GM19240 (cell line): ENCODE data around the gene AHSG.
A peak's percentile ranks its signal among the peaks of the same experiment; 100 is the strongest.
"Not testable (repeated sequence)": the region's sequence is repeated elsewhere in the genome, so short reads cannot be mapped to it uniquely, and the experiment has no call there.

Experiments used
- DNase-seq: peaks from one replicate; pipeline ENCODE4 v3.0.0; 2011; ENCODE audit warnings: low spot score; ENCODE audit not compliant: insufficient read length

The AHSG gene, protein sequence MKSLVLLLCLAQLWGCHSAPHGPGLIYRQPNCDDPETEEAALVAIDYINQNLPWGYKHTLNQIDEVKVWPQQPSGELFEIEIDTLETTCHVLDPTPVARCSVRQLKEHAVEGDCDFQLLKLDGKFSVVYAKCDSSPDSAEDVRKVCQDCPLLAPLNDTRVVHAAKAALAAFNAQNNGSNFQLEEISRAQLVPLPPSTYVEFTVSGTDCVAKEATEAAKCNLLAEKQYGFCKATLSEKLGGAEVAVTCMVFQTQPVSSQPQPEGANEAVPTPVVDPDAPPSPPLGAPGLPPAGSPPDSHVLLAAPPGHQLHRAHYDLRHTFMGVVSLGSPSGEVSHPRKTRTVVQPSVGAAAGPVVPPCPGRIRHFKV

DNA sequence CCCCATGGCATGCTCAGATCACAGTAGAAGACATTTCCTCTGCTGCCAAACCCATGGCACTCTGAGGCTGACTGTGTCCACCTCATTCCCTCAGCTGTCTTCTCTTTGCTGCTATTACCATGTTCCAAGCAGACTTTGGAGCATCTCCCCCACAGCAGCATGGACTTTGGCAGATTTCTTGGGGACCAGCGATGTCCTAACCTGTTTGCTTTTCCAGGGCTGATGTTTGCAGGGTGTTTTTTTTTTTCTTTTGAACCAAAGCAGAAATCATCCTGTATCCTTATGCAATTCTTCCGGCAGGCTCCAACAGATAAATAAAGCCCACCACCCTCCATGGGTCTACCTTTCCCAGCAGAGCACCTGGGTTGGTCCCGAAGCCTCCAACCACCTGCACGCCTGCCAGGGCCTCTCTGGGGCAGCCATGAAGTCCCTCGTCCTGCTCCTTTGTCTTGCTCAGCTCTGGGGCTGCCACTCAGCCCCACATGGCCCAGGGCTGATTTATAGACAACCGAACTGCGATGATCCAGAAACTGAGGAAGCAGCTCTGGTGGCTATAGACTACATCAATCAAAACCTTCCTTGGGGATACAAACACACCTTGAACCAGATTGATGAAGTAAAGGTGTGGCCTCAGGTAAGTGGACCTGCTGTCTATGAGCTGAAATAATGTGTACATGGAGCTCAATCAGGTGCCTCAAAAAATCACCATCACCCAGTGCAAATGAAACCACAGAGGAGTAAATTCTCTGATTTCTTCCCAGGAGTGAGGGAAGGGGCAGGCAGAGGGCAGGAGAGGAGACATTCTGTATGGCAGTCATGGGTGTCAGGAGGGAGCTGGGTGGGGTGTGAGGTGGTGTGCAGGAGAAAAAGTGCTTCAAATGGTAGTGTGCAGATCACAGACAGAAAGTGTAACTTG lies at the start of gene AHSG:
TSS of gene AHSG (plus strand) at position 340 of the 916 bp plus-strand sequence. CDS start at position 422, 82 bp downstream.
- no peak for DNase-seq

DNA sequence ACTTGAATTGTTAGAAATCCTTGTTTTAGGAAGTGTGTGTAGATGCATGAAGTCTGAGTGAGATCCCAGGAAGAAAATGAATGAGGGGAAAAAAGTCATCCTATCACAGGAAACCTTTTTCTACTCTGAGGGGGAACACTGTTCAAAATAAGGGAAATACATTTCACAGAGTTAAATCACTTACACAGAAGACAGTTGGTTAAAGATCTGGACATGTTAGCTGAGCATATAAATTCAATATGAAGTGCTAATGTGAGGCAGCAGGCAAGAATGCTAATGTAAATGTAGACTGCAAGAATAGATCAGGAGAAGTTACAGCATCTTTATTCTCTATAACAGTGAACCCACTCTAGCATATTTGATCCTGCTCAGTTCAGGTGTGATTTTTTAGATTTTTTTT lies 48.3 kb upstream of the AHSG start:
- DNase-seq = no peak

DNA sequence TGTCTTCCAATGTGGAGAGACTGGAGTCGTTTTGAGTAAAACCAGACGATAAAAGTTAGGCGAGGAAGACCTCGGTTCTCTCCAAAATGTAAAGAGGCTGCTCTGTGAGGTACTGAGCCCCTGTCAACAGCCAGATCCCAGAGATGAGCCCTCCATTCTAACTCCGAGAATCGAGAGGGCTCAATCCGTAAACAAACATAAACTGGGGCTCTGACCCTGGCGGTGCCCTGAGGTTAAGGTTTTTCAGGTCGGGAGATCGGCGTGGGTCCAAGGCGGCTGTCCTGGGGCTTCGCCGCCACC lies 46.1 kb upstream of the AHSG start:
- no peak for DNase-seq

DNA sequence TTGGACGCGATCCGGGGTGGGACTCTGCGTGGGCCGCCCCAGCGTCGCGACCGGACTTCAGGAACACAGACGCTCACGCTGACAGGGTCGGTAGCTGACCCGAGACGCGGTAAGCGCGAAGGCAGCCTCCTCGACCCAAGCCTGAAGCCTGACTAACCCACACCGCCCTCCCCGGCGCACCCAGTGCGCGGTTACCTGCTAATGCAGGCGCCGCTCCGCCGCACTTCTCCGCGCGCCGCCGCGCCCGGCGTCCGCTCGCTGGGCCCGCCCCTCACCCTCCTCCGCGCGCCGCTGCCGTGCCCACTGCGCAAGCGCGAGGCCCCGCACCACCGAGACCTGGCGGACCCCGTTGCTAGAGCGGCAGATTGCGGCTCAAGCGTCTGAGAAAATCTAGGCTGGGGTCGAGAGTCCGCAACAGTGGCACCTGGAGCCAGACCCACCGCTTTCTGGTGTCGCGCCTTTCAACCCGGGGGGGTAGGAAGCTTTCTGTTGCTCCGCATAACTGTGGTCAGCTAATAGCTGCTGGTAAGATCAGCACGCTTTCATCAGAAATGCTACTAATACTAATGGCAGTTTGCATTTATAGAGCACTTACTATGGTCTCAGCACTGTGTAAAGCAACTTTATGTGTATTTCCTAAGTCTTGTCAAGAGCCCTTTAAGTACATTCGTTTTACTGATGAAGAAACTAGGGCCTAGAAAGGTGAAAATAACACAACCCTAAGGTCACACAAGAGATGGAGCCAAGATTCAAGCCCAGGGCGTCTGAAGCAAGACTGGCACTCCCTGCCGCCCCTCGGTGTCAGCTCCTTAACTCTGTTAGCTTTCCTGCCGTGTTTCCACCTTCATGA lies 45.6 kb upstream of the AHSG start, which contains the start of gene TBCCD1:
TSS of gene TBCCD1 (minus strand) at position 268 of the 850 bp plus-strand sequence. CDS start 3,010 bp downstream, outside the sequence.
- DNase-seq = peak; percentile 53

DNA sequence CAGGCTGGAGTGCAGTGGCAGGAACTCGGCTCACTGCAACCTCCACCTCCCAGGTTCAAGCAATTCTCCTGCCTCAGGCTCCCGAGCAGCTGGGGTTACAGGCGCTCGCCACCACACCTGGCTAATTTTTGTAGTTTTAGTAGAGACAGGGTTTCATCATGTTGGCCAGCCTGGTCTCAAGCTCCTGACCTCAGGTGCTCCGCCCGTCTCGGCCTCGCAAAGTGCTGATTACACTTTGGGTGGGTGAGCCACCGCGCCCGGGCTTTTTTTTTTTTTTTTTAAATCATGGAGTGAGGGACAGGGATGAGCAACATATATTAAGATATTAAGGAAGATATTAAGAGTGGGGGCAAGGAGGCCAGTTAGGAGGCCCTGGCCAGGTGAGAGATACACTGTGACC lies 43.5 kb upstream of the AHSG start:
- DNase-seq = not testable (repeated sequence)

DNA sequence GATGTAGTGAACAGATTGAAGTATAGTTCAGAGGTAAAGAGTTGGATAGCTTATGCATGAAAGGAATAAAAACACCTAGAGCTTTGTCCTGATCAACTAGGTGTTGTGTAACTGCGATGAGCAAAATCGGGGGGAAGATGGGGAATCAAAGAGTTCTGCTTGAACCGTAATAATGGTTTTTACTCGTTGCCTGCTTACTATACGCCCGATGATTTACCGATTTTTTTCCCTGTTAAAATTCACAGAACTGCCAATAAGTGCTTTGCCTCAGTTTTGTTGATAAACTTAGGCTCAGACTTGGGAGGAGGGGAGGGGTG lies 43.1 kb upstream of the AHSG start:
- DNase-seq = no peak

DNA sequence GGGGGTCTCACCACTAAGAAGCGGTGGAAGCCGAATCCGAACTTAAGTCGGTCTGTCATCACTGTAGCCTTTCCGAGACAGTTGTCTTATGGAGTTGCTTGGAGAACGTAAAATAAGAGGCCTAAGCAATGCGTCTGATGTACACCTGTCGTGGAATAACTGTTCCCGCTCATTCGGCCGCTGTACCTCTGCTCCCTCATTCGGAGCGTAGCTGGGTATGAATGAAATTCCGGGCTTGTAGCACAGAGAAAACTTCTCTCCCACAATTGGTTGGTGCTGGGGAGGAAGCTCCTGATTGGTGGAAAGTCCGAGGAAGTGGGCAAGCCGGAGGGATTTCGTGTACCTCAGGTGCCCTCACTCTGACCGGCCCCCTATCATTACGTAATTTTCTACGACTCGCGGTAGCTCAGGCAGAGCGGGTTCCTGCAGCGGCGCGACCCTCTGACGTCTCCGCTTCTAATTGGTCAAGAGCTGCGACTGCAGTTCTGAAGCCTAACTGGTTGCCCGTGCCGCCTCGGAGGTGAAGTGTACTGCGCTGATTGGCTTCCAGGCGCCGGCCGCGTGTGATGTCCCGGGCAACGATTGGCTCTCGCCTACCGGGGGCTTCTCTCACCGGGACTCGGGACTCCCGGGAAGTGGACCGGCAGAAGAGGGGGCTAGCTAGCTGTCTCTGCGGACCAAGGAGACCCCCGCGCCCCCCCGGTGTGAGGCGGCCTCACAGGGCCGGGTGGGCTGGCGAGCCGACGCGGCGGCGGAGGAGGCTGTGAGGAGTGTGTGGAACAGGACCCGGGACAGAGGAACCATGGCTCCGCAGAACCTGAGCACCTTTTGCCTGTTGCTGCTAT lies 42.5 kb upstream of the AHSG start, which contains the start of gene DNAJB11:
TSS of gene DNAJB11 (plus strand) at position 625 of the 845 bp plus-strand sequence. CDS start at position 803, 178 bp downstream.
- peak; percentile 92 for DNase-seq

DNA sequence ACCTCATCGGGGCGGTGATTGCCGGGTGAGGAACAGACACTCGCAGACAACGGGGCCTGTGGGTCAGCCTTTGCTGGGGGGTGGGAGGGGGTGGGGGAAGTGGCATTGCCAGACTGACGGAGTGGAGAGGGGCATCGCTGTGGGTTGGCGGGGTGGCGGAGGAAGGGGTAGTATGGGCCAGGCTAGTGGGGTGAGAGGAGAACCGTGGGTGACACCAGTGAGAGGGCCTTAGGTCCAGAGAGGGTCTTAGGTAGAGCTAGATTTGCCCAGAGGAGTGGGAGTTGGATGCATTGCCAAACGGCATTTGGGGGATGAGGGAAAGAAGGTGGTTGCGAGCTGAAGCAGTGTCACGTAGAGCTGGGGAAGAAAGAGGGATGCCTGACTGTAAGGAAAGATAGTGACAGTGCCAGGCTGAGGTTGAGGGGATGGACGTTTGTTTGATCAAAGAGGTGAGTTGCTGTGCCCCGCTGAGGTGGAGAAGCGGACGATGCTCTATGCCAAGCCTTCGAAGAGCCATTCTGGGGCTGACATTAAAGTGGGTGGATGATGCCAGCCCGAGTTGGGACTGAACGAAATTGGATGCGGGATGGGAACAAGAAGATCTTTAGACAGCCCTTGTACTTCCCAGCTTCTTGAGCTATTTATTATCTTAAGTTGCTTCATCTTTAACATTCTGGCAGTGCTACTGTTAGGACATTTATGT lies 41.8 kb upstream of the AHSG start:
- DNase-seq = no peak

DNA sequence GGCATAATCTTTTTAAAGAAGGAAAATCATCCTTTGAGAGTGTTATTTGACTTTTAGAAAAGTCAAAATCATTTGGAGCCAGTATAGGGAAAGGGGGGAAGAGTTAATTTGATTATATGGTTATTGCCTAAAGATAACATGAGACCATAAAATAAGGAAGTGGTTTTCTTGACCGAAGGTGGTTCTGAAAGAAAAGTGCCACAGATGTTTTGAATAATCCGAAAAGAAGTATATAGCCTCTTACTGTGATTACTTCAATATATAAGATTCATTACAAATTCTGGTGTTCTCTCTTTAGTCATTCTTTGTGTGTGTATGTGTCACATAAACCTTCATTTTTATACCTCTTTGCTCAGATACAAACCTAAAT lies 41.2 kb upstream of the AHSG start:
- no peak for DNase-seq

DNA sequence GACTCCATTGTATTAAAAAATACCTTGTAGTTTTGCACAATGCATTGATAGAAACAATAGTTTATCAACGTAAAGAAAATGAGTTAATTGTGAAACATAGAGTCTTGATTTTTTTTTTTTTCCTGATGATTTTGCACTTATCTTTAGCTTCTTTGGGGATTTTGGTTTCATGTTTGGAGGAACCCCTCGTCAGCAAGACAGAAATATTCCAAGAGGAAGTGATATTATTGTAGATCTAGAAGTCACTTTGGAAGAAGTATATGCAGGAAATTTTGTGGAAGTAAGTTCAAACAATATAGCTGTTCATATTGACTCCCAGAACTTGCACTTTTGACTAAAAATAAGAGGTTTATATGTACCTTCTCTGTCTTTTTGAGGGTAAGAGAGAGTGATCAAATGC lies 35.3 kb upstream of the AHSG start:
- DNase-seq = no peak

DNA sequence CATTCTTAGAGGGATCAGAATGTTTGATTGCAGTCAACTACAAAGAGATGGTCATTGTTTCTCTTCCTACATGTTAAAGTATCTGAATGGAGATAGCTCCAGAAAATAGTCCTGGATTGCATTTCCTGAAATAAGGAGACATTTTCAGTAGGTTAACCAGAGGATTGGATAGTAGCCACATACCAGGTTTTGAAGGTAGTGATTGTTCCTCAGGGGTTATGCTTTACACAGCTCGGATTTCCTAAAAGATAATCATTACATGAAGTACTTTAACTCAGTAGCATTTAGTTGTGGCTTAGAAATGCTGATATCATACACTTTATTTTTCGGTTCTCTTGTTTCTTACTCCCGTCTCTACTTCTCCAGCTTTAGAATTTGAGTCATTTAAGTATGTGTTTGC lies 32.1 kb upstream of the AHSG start:
- DNase-seq = no peak

DNA sequence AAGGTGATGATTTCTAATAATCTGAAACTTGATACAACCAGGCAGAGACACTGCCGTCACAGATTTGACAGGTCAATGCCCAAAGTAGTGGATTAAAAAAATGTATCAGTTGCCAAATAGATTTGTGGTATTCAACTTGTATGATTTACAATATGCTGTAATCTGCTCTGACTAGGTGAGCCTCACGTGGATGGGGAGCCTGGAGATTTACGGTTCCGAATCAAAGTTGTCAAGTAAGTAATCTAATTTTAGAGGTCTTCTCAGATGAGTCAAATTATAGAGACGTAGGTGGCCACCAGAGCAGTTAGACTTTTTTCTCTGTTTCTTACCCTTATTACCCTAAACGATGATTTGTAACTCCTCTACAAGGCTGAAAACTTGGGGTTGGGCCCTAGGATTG lies 30.3 kb upstream of the AHSG start:
- DNase-seq = no peak

DNA sequence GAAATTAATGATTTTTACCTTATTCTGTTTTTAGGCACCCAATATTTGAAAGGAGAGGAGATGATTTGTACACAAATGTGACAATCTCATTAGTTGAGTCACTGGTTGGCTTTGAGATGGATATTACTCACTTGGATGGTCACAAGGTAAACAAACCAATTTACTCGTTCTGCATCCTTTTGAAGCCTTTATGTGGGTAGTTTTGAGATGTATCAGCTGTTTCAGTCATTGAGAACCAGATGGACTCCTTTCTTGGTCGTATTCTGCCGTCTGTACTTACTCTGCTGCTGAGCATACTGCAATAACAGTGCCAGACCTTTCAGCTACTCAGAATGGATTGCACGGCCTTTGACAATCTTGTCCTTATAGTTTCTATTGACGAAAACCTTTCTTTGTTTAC lies 29.0 kb upstream of the AHSG start:
- no peak for DNase-seq

DNA sequence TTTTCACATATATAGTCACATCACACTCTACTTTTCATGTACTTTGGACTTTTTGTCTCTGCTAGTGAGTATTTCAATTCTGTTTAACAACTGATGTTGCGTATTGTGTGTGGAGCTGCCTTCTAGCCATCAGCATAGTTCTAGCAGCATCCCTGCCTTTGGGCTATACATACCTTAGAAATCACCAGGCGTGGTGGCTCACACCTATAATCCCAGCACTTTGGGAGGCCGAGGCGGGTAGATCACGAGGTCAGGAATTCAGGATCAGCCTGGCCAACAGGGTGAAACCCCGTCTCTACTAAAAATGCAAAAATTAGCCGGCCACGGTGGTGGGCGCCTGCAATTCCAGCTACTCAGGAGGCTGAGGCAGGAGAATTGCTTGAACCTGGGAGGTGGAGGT lies 26.6 kb upstream of the AHSG start:
- not testable (repeated sequence) for DNase-seq

DNA sequence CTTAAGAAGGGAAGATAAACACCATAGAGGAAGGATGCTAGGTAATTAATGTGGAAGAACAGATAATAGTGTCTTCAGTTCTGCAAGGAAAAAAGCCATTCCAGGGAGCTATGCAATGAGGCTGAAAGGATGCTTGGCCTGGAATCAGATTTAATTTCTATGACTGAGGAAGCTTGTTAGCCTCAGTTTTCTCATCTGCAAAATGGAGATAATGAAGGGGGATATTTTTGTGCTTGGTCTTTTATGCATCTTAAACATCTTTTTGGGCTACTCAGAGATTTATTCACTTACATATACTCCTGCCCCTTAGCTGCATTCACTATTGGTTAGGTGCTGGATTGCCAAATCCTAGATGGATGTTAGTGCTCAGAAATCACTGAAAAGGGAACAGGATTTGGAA lies 25.7 kb upstream of the AHSG start:
- no peak for DNase-seq

DNA sequence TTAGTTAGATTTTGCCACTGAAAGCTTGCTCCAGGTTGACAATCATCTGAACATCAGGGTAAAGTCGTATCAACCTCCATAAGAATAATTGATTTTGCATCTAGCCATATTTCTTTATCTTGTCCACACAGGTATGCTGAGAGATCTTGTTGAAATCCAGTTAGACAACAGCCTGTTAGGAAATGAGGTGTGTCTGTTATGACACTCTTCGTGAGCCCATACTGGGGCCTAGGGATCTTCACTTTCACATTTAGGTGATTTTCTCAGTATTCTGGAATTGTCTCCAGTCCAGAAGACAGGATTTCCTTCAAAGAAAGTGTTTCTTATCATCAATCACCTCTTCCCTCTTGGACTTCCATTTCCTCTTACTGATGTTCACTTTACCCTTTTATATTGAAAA lies 24.2 kb upstream of the AHSG start:
- DNase-seq = no peak

DNA sequence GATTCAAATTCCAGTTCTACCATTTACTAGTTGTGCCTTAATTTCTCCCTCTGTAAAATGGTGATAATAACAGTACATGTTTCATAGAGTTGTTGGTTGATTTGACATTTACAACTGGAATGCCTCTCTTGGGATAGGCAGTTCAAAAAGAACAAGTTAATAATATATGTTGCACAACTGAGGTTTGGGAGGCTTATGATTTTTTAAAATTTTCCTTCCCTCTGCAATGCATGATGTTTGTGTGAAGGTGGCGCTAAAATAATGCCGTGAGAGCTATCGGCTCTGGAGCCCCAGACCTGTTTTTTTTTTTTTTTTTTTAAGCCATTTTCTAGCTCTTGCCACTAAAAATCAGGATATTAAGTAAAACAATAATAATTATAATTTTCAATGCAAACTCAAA lies 23.7 kb upstream of the AHSG start:
- no peak for DNase-seq

DNA sequence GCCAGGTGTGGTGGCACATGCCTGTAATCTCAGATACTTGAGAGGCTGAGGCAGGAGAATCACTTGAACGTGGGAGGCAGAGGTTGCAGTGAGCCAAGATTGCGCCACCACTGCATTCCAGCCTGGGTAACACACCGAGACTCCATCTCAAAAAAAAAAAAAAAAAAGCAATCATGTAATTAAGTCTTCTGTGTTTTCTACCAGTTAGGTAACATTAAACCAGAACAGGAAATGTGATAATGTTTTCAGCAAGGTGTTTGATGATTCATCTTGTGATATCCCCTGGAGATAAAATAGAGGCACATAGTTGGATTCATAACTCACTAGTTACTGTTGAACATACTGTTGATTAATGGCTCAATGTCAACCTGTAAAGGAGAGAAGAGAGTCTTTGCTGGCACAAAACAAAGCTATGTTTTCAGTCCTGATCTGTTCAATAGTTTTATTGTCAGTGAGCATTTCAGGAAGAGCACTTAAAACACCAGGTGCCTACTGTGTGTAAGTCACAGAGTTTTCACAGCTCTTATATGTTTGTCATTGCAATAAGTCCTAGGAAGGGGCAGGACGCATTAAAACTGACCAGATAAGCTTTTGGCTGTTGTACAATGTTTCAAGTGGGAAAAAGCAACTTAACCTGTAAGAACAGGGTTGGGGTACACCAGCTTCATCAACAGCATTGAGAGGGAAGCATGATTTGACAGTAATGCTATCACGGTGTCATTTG lies 22.8 kb upstream of the AHSG start:
- DNase-seq = no peak

DNA sequence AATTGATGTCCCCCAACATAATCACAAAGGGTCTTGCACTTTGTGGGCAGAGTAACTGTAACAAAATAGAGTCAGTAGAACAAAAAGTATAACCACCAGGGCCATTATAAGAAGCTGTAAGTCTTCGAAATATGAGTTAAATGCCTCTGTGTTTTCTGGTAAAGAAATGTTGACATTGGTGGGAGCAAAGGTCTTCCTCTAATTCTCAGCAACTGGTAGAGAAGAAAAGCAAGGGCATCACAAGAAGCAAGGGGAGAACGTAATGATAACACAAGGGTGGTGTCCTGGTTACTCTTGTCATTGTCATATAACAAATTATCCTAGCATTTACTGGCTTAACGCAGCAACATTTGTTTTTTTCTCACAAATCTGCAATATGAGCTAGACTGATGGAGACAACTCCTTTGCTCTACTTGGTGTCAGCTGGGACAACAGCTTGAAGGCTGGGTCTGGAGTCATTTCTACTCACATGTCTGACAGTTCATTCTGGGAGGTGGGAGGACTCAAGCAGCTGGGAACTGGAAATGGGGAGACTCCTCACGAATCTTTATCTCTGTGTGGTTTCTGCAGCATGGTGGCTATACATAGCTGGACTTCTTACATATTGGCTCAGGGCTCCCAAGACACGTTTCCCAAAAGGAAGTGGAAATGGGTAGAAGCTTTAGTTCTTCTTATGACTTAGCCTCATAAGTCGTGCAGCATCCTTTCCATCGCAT lies 22.1 kb upstream of the AHSG start:
- DNase-seq = no peak
